T-cell (primary cell): ENCODE results near the gene CROCC2. TPM values are rescaled to one million over a fixed set of nuclear protein-coding genes. Genes with fewer than 3 reads are reported as not detected.

Experiments used
- ATAC-seq, 4 experiments: fragments of 200-7000 bp in 3 of 4; fragments of 150-1000 bp in 1 of 4; cut with Tn5 transposase; replicated peaks in 1 of 4; 1 replicate in 3 of 4; 2 replicates in 1 of 4; pipeline ENCODE4 v1.10.0; 2021; ENCODE audit warnings: moderate library complexity in 3 of 4, mild to moderate bottlenecking in 2 of 4, moderate number of reproducible peaks in 1 of 4
- CTCF ChIA-PET, 2 donors: fragments of 300-600 bp; sonication (Branson Sonifier 250); formaldehyde crosslinking; loops; one replicate each; lab custom pipeline; 2022; ENCODE audit warnings: antibody characterized with exemption in 2 of 2; lab: Charles Lee
- POLR2A ChIA-PET, 2 donors: fragments of 300-600 bp; sonication (Branson Sonifier 250); formaldehyde crosslinking; loops; one replicate each; lab custom pipeline; 2022; ENCODE audit warnings: antibody characterized with exemption in 2 of 2; lab: Charles Lee
- DNase-seq, 35 experiments: peaks; one replicate each; pipeline versions ENCODE4 v3.0.0 to v3.0.0-alpha.2; 2013 to 2023
- H3K27ac ChIP-seq: one replicate; pipeline ENCODE4 v1.5.1; 2013; ENCODE audit warnings: low read length
- H3K27me3 ChIP-seq, 2 experiments: replicated peaks in 1 of 2; 1 replicate in 1 of 2; 2 replicates in 1 of 2; pipeline versions ENCODE4 v1.6.1 to v1.7.0; 2013; ENCODE audit warnings: low read length in 1 of 2, mixed read lengths in 1 of 2; ENCODE audit not compliant: control insufficient read depth in 2 of 2, insufficient read depth in 2 of 2; ENCODE audit errors: extremely low read depth in 1 of 2
- H3K36me3 ChIP-seq, 2 donors: 1 replicate in 1 of 2; 2 replicates in 1 of 2; pipeline versions ENCODE4 v1.6.1 to v1.7.0; 2013; ENCODE audit warnings: low read length in 1 of 2; ENCODE audit not compliant: control insufficient read depth in 2 of 2, insufficient read depth in 1 of 2; ENCODE audit errors: extremely low read depth in 1 of 2
- H3K4me1 ChIP-seq, 2 experiments: 1 replicate in 1 of 2; 2 replicates in 1 of 2; pipeline versions ENCODE4 v1.6.1 to v1.7.0; 2013; ENCODE audit warnings: low read length in 2 of 2, mixed read lengths in 1 of 2; ENCODE audit not compliant: insufficient read depth in 2 of 2, control insufficient read depth in 1 of 2; ENCODE audit errors: extremely low read depth in 1 of 2
- H3K4me3 ChIP-seq, 2 donors: 1 replicate in 1 of 2; 2 replicates in 1 of 2; pipeline versions ENCODE4 v1.5.1 to v1.7.0; 2013; ENCODE audit warnings: mild to moderate bottlenecking in 2 of 2, low read length in 1 of 2, moderate library complexity in 1 of 2; ENCODE audit not compliant: control insufficient read depth in 1 of 2; ENCODE audit errors: extremely low read depth in 1 of 2
- H3K9me3 ChIP-seq: 2 replicates; pipeline ENCODE4 v1.7.0; 2013
- H3K27ac Mint-ChIP-seq, 2 donors: one replicate each; pipeline ENCODE4 v1.8.0; 2020 to 2021; ENCODE audit warnings: mild to moderate bottlenecking in 2 of 2, mixed read lengths in 2 of 2
- H3K27me3 Mint-ChIP-seq, 2 donors: one replicate each; pipeline ENCODE4 v1.8.0; 2021 to 2022; ENCODE audit warnings: mixed read lengths in 2 of 2
- H3K36me3 Mint-ChIP-seq: one replicate; pipeline ENCODE4 v1.8.0; 2021; ENCODE audit warnings: mixed read lengths
- H3K4me1 Mint-ChIP-seq, 3 donors: one replicate each; pipeline ENCODE4 v1.8.0; 2020 to 2022; ENCODE audit warnings: mixed read lengths in 3 of 3, mild to moderate bottlenecking in 1 of 3
- H3K4me3 Mint-ChIP-seq, 3 donors: one replicate each; pipeline ENCODE4 v1.8.0; 2020 to 2022; ENCODE audit warnings: mild to moderate bottlenecking in 3 of 3, mixed read lengths in 3 of 3, moderate library complexity in 3 of 3
- H3K9me3 Mint-ChIP-seq, 3 donors: one replicate each; pipeline ENCODE4 v1.8.0; 2020 to 2022; ENCODE audit warnings: mixed read lengths in 3 of 3
- WGBS: methylation state at CpG from one replicate; pipeline ENCODE4 v1.1.5; 2013; ENCODE audit warnings: missing lambda C conversion rate; ENCODE audit not compliant: insufficient coverage; 5-methylcytosine and 5-hydroxymethylcytosine counted together
- total RNA-seq, 35 experiments: library from RNA in 6 of 35; stranded (reverse) in 6 of 35; fragments of 120-200 nt in 1 of 35; gene quantifications; one replicate each; pipeline versions ENCODE4 v1.2.1 to v1.2.4 and lab custom pipeline; 2013 to 2026

CROCC2 gene
- total RNA-seq, 5 donors from 2014 or later (not counting 1 experiment from before 2014, with no cell fraction given): not detected

GRCh38 chr2:240926516-240927389, 20.6 kb downstream of the CROCC2 start:
- Histone ChIP-seq H3K4me1 (no peaks in the 10 kb centered on the region), H3K4me3 (no peak overlapping the region), H3K36me3 (no peaks in the 10 kb centered on the region), H3K9me3 (no peaks in the 10 kb centered on the region), H3K27ac (no peak overlapping the region), H3K27me3 (peaks cover 0 to 33% of the 10 kb centered on the region in 2 experiments)
- DNase-seq (peak in 3 of 35 experiments; percentile 1 to 2 (median 1)), ATAC-seq (no peak)
- no peak overlapping the region for H3K4me3 Mint-ChIP-seq
- H3K27ac Mint-ChIP-seq: no peak overlapping the region
- no peaks in the 10 kb centered on the region for H3K4me1 Mint-ChIP-seq
- no peaks in the 10 kb centered on the region for H3K9me3 Mint-ChIP-seq
- H3K27me3 Mint-ChIP-seq: peaks cover 0 to 3% of the 10 kb centered on the region in 2 donors
- WGBS: 71% methylated on average over 30 of the region's 38 CpGs
- ChIA-PET POLR2A (no interaction called here), CTCF (interaction anchor here in 1 of 2 donors (0.6 kb wide), 1 partner anchor 859 kb away, joined by 3 read pairs; no protein-coding TSS in a partner anchor)
- H3K36me3 Mint-ChIP-seq: no peaks in the 10 kb centered on the region

- Mint-ChIP-seq H3K27me3 (peaks cover 0 to 6% of the 10 kb centered on the region in 2 donors), H3K4me1 (no peaks in the 10 kb centered on the region), H3K36me3 (no peaks in the 10 kb centered on the region), H3K27ac (no peak overlapping the region), H3K9me3 (no peaks in the 10 kb centered on the region), H3K4me3 (no peak overlapping the region)
- POLR2A ChIA-PET: no interaction called here
- Histone ChIP-seq H3K27me3 (peaks cover 0 to 31% of the 10 kb centered on the region in 2 experiments), H3K9me3 (no peaks in the 10 kb centered on the region), H3K27ac (no peak overlapping the region), H3K36me3 (no peaks in the 10 kb centered on the region), H3K4me1 (no peaks in the 10 kb centered on the region), H3K4me3 (no peak overlapping the region)
- ATAC-seq: no peak
- CTCF ChIA-PET: interaction anchor here in 1 of 2 donors (0.6 kb wide), 1 partner anchor 858 kb away, joined by 3 read pairs; no protein-coding TSS in a partner anchor
- WGBS: no CpG with 5 or more reads among the region's 7 CpGs
- DNase-seq: no peak
These were observed 21.2 kb downstream of the CROCC2 start for GRCh38 chr2:240927390-240927781.

GRCh38 chr2:240928476-240929363, 22.6 kb downstream of the CROCC2 start:
- Histone ChIP-seq H3K27me3 (peaks cover 0 to 40% of the 10 kb centered on the region in 2 experiments), H3K27ac (no peak overlapping the region), H3K36me3 (no peaks in the 10 kb centered on the region), H3K4me3 (no peak overlapping the region), H3K9me3 (no peaks in the 10 kb centered on the region), H3K4me1 (no peaks in the 10 kb centered on the region)
- H3K9me3 Mint-ChIP-seq: no peaks in the 10 kb centered on the region
- no peaks in the 10 kb centered on the region for H3K36me3 Mint-ChIP-seq
- H3K4me3 Mint-ChIP-seq: no peak overlapping the region
- H3K4me1 Mint-ChIP-seq: no peaks in the 10 kb centered on the region
- ATAC-seq (no peak), DNase-seq (peak in 1 of 35 experiments; percentile 3)
- ChIA-PET CTCF (no interaction called here), POLR2A (no interaction called here)
- WGBS: 87% methylated on average over 24 of the region's 24 CpGs
- peaks cover 0 to 6% of the 10 kb centered on the region in 2 donors for H3K27me3 Mint-ChIP-seq
- H3K27ac Mint-ChIP-seq: no peak overlapping the region

DNA sequence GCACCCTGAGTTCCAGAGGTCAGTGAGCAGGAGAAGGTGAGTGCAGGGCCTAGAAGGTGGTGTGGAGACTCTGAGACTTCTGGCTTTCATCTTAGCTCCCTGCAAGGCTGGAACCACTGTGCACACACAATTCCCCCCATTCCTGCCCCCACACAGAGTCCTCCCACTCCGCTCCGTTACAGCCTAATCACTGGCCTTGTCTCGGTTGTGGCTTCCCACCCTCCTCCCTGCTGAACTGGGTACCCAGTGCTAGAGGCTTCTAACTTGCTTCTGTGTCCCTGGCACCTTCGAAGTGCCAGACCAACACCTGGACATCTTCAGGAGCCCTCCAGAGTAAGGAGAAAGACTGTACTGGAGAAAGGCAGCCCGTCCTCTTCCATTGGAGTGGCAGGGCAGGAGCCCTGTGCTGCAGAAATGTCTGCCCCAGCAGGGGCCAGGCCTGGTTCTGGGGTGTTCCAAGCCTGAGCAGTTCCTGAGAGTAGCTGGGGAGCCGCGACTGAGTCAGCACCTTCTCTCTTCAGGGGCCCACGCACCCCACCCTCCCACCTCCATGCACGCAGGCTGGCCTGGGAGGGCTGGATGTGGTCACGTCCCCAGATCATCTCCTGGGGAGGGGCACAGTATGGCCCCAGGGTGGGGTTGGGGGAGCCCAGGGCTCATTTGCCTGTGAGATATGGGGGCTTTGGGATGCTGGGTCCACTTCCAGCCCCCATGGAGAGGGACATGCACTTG, 23.4 kb downstream of the CROCC2 start:
- H3K4me1 Mint-ChIP-seq: no peaks in the 10 kb centered on the region

DNA sequence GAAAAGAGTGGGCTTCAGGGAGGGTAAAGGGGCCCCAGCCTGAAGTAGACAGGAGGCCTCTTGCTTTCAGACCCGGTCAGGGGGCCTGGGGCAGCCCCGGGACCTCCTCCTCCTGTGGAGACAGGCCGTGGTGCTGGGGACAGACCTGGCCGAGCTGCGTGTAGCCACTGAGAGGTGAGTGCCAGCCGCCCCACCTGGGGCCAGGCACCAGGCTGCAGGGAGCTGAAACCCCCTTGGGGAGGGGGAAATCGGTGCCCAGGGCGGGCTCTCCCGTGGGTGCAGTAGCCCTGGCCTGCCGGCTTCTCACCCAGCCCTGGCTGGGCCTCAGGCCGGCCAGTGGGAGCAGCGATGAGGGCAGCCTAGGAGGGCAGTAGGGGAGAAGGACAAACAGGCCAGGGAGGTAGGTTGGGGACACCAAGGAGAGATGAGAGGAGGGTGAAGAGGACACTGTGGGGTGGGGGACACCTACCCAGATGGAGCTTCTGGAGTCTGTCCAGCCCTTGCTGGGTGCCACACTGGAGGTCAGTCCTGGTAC, 24.0 kb downstream of the CROCC2 start:
- Mint-ChIP-seq H3K4me3 (no peak overlapping the region), H3K36me3 (no peaks in the 10 kb centered on the region), H3K27me3 (peaks cover 0 to 6% of the 10 kb centered on the region in 2 donors), H3K27ac (no peak overlapping the region), H3K4me1 (no peaks in the 10 kb centered on the region), H3K9me3 (no peaks in the 10 kb centered on the region)
- POLR2A ChIA-PET: no interaction called here
- DNase-seq (no peak), ATAC-seq (no peak)
- H3K36me3 ChIP-seq: no peaks in the 10 kb centered on the region
- H3K9me3 ChIP-seq: no peaks in the 10 kb centered on the region
- 85% methylated on average over 3 of the region's 12 CpGs for WGBS
- no peaks in the 10 kb centered on the region for H3K4me1 ChIP-seq
- CTCF ChIA-PET: no interaction called here
- peaks cover 0 to 38% of the 10 kb centered on the region in 2 experiments for H3K27me3 ChIP-seq
- no peak overlapping the region for H3K27ac ChIP-seq
- H3K4me3 ChIP-seq: no peak overlapping the region

More for the DNA sequence above, 23.4 kb downstream of the CROCC2 start:
- ChIA-PET CTCF (no interaction called here), POLR2A (no interaction called here)
- H3K36me3 Mint-ChIP-seq: no peaks in the 10 kb centered on the region
- DNase-seq (peak in 1 of 35 experiments; percentile 17), ATAC-seq (no peak)
- Histone ChIP-seq H3K9me3 (no peaks in the 10 kb centered on the region), H3K4me3 (no peak overlapping the region), H3K27ac (no peak overlapping the region), H3K36me3 (no peaks in the 10 kb centered on the region), H3K4me1 (no peaks in the 10 kb centered on the region), H3K27me3 (peaks cover 0 to 40% of the 10 kb centered on the region in 2 experiments)
- no peak overlapping the region for H3K4me3 Mint-ChIP-seq
- H3K27me3 Mint-ChIP-seq: peaks cover 0 to 6% of the 10 kb centered on the region in 2 donors
- H3K9me3 Mint-ChIP-seq: no peaks in the 10 kb centered on the region
- WGBS: 56% methylated on average over 5 of the region's 10 CpGs
- H3K27ac Mint-ChIP-seq: no peak overlapping the region
